RPMI7951 (cell line): ENCODE measurements around the gene PPCDC. TPM values are rescaled to one million over a fixed set of nuclear protein-coding genes. Genes with fewer than 3 reads are reported as not detected.

Experiments used
- DNase-seq: peaks from one replicate; pipeline ENCODE4 v3.0.0-alpha.2; 2012; ENCODE audit warnings: low read depth
- total RNA-seq: library from RNA; depleted of rRNA; stranded (reverse); fragments of >200 nt; shearing (Covaris generic); gene quantifications from 2 replicates; pipeline ENCODE4 v1.2.3, GENCODE V29; 2014; rRNA removed

The PPCDC gene
- total RNA-seq, result 17.9 and 32.4 TPM in 2 replicates

- peak; percentile 96 for DNase-seq
These were observed at the start of gene PPCDC for GRCh38 chr15:75023181-75023871. Gene PPCDC (plus strand): TSS chr15:75023590. CDS start chr15:75028319, 4,729 bp downstream.

DNA sequence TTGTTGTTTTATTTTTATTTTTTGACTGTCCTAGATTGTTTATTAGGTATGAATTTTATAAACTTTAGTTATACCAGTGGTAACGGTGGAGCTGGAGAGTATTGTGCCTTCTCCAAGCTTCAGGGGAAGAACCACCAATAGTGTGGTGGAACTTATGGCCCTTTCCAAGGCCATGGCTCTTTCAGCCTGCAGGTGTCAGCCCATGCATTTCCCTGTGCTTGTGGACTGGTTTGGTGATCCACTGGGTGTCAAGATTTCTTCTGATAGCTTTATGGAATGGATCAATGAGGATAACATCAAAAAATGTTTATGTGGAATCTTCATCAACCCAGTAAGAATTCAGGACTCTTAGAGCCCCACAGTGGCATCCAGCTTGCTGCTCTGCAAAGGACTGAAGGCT is 47.2 kb upstream of the PPCDC start:
- DNase-seq, result no peak

DNA sequence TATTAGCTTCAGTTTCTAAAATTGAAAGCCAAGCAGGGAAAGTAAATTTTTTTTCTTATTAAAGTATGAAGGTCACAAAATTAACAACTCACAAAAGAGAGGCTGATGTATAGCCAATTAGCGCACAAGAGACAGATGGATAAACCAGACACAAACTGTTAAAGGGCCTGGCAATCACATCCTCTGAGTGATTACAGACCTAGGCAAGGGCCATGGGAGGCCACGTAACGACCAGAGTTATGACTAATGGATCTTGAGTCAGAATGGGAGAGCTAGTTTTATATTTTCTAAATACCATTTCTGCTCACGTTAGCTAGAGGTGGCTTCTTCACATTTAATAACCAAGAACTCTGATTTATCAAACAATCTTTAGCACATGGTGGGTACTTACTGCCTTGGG is 45.8 kb upstream of the PPCDC start:
- DNase-seq, result no peak

DNA sequence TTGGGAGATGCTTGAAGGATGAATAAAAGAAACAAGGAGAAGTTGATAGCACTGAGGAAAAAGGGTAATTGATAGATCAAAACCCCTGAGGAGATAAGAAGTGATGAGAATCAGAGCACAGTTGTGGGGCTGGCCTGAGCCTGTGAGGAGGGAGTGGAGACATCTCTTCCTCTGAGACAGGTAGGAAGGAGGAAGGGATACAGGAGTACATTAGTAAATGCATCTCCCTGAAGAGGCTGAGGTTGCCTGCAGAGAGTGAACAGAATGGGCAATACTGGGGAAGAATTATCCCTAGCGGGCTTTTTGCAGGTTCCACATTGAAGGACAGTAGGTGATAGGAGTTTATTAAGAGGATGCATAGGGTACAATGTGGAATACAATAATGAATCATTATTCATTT is 45.3 kb upstream of the PPCDC start:
- no peak for DNase-seq

DNA sequence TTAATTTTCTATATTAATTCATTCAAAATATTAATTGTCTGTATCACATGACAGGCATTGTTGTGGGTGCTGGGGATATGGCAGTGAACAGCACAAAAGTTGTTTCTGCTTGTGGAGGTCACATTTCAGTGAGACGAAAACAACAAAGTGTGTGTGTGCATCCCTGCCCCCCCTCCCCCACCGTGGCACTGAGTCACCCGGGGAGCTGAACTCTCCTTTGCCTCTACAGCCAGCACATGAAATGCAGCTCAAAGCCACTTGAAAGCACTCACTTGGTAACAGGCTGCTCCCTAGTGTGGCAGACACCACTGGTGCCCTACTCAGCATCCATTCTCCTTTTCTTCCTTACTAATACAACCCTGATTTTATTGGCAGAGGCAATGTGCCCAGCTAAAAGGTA is 44.9 kb upstream of the PPCDC start:
- peak; percentile 64 for DNase-seq

DNA sequence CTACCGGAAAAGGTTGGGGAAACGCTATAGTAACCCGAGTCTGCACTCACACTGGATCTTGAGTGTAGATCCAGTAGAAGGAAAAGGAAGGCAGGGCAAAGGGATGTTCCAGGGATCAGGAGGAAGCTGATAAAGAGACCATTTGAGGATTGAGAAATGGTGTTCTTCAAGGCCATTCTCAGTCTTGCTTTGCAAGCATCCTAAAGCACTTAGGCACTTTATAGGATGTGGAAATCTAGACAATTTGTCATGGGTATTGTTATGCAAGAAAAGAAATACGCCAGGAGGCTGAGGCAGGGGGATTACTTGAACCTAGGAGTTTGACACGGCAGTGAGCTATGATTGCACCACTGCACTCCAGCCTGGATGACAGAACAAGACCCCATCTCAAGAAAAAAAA is 41.2 kb upstream of the PPCDC start:
- no peak for DNase-seq

DNA sequence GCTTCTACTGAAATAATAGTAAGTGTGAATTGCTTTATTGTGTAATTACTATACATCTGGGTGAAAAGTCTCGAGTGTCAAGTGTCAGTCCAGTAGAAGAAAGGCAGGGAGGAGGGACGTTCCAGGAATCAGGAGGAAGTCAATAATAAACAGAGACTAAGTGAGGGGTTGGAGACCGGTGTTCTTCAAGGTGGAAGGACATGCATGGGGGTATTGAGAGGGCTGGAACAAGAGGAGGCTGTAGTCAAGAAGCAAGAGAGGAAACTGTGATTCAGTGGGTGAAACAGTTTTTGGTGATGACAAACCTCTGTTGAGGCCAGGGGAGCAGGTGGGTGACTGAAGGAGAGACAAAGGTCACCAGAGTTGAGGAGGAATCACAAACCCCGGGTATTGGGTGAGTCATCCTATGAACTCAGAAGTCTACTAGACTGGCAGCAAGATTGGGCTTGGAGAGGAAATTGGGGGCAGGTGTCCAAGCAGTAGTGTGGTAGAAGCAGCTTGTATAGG is 39.6 kb upstream of the PPCDC start:
- peak; percentile 36 for DNase-seq

GRCh38 chr15:74988007-74988800 is 35.2 kb upstream of the PPCDC start:
- DNase-seq, result peak; percentile 61

DNA sequence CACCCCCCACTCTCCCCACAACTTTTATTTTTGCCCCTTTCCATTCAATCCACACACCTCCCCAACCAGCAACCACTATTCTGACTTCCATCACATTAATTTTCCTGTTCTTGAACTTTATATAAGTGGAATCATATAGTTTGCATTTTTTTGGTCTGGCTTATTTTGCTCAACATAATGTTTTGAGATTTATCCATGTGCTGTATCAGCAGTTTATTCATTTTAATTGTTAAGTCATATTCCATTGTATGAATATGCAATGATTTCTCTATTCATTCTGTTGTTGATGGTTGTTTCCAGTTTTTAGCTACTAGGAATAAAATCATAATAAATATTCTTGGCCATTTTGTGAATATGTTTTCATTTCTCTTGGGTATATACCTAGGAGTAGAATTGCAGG is 33.9 kb upstream of the PPCDC start:
- no peak for DNase-seq

DNA sequence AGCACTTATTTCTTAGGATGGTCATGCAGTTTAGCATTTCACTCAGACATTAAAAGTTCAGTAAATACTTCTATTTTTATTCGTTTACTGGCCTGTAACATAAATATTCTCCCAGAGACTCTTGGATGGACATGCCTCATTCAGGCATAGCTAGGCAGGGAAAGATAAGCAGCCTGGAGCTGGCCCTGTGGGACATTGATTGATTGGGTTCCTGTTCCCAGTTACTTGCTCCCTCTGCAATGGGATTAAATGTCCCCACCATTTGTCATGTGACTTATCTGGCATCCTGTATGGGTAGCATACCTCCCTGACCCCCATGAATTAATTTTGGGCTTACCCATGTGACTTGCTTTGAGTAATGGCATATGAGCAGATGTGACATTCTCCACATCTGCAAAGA is 30.8 kb upstream of the PPCDC start:
- no peak for DNase-seq

DNA sequence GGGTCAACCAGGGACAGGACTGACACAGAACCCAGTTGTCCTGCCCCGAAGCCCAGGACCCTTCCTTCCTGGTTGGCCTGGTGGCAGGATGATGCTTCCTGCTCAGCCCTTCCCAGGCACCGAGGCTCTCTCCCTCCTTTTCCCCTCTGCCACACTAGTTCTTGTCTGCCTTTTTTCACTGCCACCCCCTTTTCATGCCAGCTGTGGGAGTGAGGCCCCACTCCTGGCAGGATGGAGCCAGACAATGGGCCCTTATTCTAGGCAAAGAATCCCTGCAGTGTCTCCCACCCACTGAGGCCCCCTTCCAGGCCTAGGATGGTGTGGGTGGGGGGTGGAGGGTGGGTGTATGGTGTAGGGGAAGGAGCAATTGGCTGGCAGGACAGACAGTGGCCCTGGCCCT is 29.2 kb upstream of the PPCDC start:
- no peak for DNase-seq

DNA sequence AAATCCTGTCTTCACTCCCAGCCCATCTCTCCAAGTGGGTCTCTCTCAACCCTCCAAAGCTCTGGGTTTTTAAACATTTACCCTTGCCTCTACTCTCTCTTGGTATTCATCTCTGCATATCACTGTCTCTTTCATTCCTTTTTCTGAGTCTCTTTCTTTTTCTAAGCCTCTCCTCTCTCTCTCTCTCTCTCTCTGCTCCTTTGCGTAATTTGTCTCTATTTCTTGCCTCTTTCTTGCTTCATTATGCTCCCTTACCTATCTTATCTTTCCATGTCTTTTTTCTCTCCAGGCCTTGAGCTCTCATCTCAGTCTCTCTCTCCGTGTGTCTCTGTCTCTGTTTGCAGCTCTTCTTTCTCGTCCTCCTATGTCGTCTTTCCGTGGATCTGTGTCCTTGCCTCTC is 28.7 kb upstream of the PPCDC start:
- no peak for DNase-seq

GRCh38 chr15:74995182-74995778 is 28.1 kb upstream of the PPCDC start, which contains the start of gene SCAMP5:
Gene SCAMP5 (plus strand): TSS chr15:74995563. CDS start chr15:75011840, 16,277 bp downstream.
- DNase-seq, result peak; percentile 91

GRCh38 chr15:74995779-74996765 is 27.3 kb upstream of the PPCDC start:
- DNase-seq, result no peak

DNA sequence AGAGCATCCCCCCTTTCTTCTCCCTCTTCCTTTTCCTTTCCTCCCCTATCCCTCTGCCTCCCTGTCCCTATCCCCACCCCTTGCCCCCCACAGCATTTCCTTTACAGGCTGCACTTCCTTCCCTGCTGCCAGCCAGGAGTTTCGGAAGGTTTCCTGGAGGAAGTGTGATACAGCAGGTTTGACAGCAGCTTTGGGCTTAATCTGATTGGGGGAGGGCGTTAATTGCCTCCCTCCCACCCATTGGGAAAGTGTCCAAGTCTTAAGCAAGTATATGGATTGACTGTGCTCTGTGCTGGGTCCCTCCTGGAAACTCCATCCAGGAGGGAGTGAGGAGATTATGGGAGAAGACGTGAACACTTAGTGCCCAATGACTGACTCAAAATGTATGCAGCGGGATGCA is 26.2 kb upstream of the PPCDC start:
- no peak for DNase-seq

- no peak for DNase-seq
These were observed 25.8 kb upstream of the PPCDC start for GRCh38 chr15:74997543-74997942.

DNA sequence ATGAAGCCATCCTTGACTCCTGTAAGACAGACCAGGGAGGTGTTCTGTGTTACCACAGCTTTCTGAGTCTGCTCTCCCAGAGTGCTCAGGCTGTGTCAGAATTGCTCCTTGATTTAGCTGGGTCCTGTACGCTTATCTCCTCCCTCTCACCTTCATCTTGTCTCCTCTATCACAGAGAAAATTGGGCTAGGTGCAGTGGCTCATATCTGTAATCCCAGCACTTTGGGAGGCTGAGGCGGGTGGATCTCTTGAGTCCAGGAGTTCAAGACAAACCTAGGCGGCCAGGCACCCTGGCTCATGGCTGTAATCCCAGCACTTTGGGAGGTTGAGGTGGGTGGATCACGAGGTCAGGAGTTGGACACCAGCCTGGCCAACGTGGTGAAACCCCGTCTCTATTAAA is 22.1 kb upstream of the PPCDC start:
- DNase-seq, result no peak

GRCh38 chr15:75002398-75002797 is 21.0 kb upstream of the PPCDC start:
- DNase-seq, result no peak

DNA sequence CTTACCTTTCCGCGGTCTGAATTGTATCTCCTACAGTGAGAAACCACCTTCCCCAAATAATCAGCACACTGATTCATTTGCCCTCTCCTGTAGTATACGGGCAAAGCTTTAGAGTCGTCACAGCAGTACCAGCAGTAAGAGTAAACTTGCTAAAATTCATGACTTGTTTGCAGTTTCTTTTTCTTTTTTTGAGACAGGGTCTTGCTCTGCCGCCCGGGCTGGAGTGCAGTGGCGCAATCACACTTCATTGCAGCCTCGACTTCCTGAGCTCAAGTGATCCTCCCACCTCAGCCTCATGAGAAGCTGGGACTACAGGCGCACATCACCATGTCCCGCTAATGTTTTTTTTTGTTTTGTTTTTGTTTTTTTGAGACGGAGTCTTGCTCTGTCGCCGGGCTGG is 16.2 kb upstream of the PPCDC start:
- DNase-seq, result no peak

GRCh38 chr15:75008221-75008625 is 15.2 kb upstream of the PPCDC start:
- no peak for DNase-seq

GRCh38 chr15:75008629-75009326 is 14.6 kb upstream of the PPCDC start:
- no peak for DNase-seq
